Measurements from ENCODE around the gene LMNTD1. TPM values are rescaled to one million over a fixed set of nuclear protein-coding genes. Genes with fewer than 3 reads are reported as not detected.

LMNTD1 gene
- total and polyA plus RNA-seq, 2 of the 4 experiments (the other 2 are of a cell fraction): 1.5 to 4.3 TPM

DNA sequence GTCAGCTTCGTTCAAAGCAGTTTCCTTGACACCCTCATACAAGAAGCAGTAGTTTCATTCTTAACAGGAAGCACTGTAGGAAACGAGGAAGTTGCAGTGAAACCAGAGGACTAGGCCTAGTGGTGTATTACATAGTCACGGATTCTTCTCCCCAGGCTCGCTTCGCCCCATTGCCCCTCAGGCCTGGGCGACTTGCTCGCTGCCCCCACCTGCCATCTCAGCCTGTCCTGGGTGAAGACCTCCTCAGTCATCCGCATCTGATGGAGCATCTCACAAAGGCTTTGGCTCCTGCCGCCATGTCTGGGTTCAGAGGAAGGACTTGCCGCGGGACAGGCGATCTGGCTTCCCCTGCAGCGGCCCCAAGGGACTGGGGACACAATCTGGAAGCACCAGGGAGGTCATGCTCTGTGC is 93.5 kb downstream of the LMNTD1 start:
- no peaks in the 10 kb centered on the region for H3K79me1 ChIP-seq (ENCODE audit: low read depth in 1 of 2, low read length in 2 of 2)
- 0 out of 2 replicates have a peak overlapping the region, but pooled peaks have one; percentile 77 for H2BK20ac ChIP-seq (ENCODE audit: low read depth, low read length)
- peak overlapping the region; percentile 66 for H2AK5ac ChIP-seq (ENCODE audit: low read depth, low read length)
- intact Hi-C loops (cut with micrococcal nuclease): no loop called here
- 0 out of 2 replicates have a peak overlapping the region, but pooled peaks have one; percentile 61 for H3K14ac ChIP-seq (replicated peaks; ENCODE audit: low read depth, low read length)
- peaks cover 3% of the 10 kb centered on the region; the same call in 1 of the 2 replicates for H3K9me3 ChIP-seq (ENCODE audit: control insufficient read depth, insufficient read depth, low read length)
- H2BK120ac ChIP-seq (ENCODE audit: low read depth, low read length): peak overlapping the region; percentile 62
- no peak overlapping the region for H4K5ac ChIP-seq (ENCODE audit: low read depth, low read length)
- H2AK9ac ChIP-seq (replicated peaks; ENCODE audit: low read depth, low read length, poor library complexity): peak overlapping the region; percentile 74
- ChIA-PET POLR2A (ENCODE audit: unreplicated experiment) (no interaction called here), CTCF (no interaction called here)
- H4K20me1 ChIP-seq (ENCODE audit: insufficient read depth, low read length): no peaks in the 10 kb centered on the region
- H3K23ac ChIP-seq (ENCODE audit: low read depth, low read length): no peak overlapping the region; the same call in 1 of the 2 replicates
- TF ChIP-seq FOS (IDR thresholded peaks at IDR 0.05; ENCODE audit: low read depth, low read length) (no peak), MAZ (IDR thresholded peaks at IDR 0.05; ENCODE audit: borderline replicate concordance, low read depth, low read length) (no peak), SMC3 (IDR thresholded peaks at IDR 0.05; ENCODE audit: low read depth, low read length) (no peak), RCOR1 (IDR thresholded peaks at IDR 0.05; ENCODE audit: insufficient replicate concordance, low read length) (no peak), RFX5 (IDR thresholded peaks at IDR 0.05; ENCODE audit: low read depth, low read length) (no peak), NFE2L2 (IDR thresholded peaks at IDR 0.05; ENCODE audit: low read depth, low read length) (no peak), ELK1 (IDR thresholded peaks at IDR 0.05; ENCODE audit: borderline replicate concordance, low read depth, low read length) (no peak), MAFK (IDR thresholded peaks at IDR 0.05; ENCODE audit: low read depth, low read length) (no peak), BHLHE40 (IDR thresholded peaks at IDR 0.05; ENCODE audit: low read depth, low read length) (no peak), CTCF (conservative IDR thresholded peaks at IDR 0.05; ENCODE audit: low read depth, low read length) (no peak)
- TF ChIP-seq, protein P1, sequence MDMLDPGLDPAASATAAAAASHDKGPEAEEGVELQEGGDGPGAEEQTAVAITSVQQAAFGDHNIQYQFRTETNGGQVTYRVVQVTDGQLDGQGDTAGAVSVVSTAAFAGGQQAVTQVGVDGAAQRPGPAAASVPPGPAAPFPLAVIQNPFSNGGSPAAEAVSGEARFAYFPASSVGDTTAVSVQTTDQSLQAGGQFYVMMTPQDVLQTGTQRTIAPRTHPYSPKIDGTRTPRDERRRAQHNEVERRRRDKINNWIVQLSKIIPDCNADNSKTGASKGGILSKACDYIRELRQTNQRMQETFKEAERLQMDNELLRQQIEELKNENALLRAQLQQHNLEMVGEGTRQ (IDR thresholded peaks at IDR 0.05; ENCODE audit: low read depth, low read length): no peak
- no peak overlapping the region for H3K4me2 ChIP-seq (ENCODE audit: low read depth, low read length)
- no peak for DNase-seq
- peak overlapping the region; percentile 45 for H3K4ac ChIP-seq (ENCODE audit: low read depth, low read length)
- dilution Hi-C loops (cut with HindIII; ENCODE audit: low sequenced_read_pairs, unreplicated experiment): no loop called here
- no peak overlapping the region for H3K56ac ChIP-seq (ENCODE audit: extremely low read depth, insufficient read depth, low read length)
- in situ Hi-C loops (cut with MboI; ENCODE audit: low sequenced_read_pairs): no loop called here
- H4K91ac ChIP-seq (ENCODE audit: insufficient read depth, low read depth, low read length): peak overlapping the region; percentile 50; the same call in 1 of the 2 replicates
- WGBS, 2 experiments (ENCODE audit: extremely low coverage in 2 of 2, insufficient read length in 1 of 2): 96% methylated on average over 7 of the region's 13 CpGs; no CpG with 5 or more reads in 1 of the 2 experiments
- BruUV-seq (replicated peaks): no TSS peak
- H3K27ac ChIP-seq (ENCODE audit: insufficient read depth, low read length): no peak overlapping the region
- H2BK5ac ChIP-seq (ENCODE audit: low read depth, low read length, poor library complexity, severe bottlenecking): no peak overlapping the region
- no peaks in the 10 kb centered on the region; the same call in 1 of the 2 replicates for H3K9me1 ChIP-seq (ENCODE audit: insufficient read depth, low read length)
- H3K4me3 ChIP-seq (ENCODE audit: insufficient read depth, low read depth, low read length): no peak overlapping the region
- H3K18ac ChIP-seq (ENCODE audit: low read depth, low read length): no peak overlapping the region
- no peaks in the 10 kb centered on the region for H3K36me3 ChIP-seq (ENCODE audit: control insufficient read depth, insufficient read depth, low read length)
- H2AFZ ChIP-seq (replicated peaks; ENCODE audit: low read length, poor library complexity): peak overlapping the region; percentile 35
- ATAC-seq (ENCODE audit: low read depth): no peak
- H3K27me3 ChIP-seq (ENCODE audit: control insufficient read depth, insufficient read depth, low read length): no peaks in the 10 kb centered on the region
- no peaks in the 10 kb centered on the region for H3K4me1 ChIP-seq (ENCODE audit: control insufficient read depth, insufficient read depth, low read length)
- no peak overlapping the region for H3K9ac ChIP-seq (ENCODE audit: low read depth, low read length)
- H4K8ac ChIP-seq (ENCODE audit: low read depth in 2 of 2, low read length in 2 of 2): peak overlapping the region; percentile 60 to 66; a peak in 2 of 4 replicates
- peak overlapping the region; percentile 60; the same call in 2 of the 3 replicates for H2BK15ac ChIP-seq (ENCODE audit: low read depth, low read length)

Measured in IMR-90 (cell line).